HCT116 (cell line): ENCODE results near the gene ARHGAP28.

Experiments used
- POLR2A ChIP-seq: IDR thresholded peaks from 2 replicates; pipeline ENCODE4 v1.7.0; 2011; ENCODE audit warnings: borderline replicate concordance; ENCODE audit not compliant: insufficient read depth, insufficient read length; ENCODE audit errors: extremely low read depth
- POLR2AphosphoS5 ChIP-seq: IDR thresholded peaks from 2 replicates; pipeline ENCODE4 v1.6.1; 2011; ENCODE audit warnings: mild to moderate bottlenecking, low read depth, low read length, moderate library complexity
- RAD21 ChIP-seq: IDR thresholded peaks from 2 replicates; pipeline ENCODE4 v1.6.1; 2012; ENCODE audit warnings: low read depth, mild to moderate bottlenecking
- SP1 ChIP-seq: IDR thresholded peaks from 2 replicates; pipeline ENCODE4 v1.6.1; 2012; ENCODE audit warnings: low read depth
- ZNF274 ChIP-seq: fragments of 200-500 bp; sonication (Bioruptor generic); IDR thresholded peaks from 2 replicates; pipeline ENCODE4 v1.6.1; 2014; ENCODE audit warnings: mild to moderate bottlenecking, low read depth, low read length, inconsistent platforms
- TF ChIP-seq, protein P1 (sequence below), 3 experiments: fragments of 200-600 bp in 1 of 3; sonication (generic) in 1 of 3; IDR thresholded peaks in 2 of 3; conservative IDR thresholded peaks in 1 of 3; 2 replicates each; pipeline ENCODE4 v1.5.1; 2012 to 2017; ENCODE audit warnings: low read depth in 2 of 3, low read length in 2 of 3, antibody characterized with exemption in 1 of 3, borderline replicate concordance in 1 of 3, control low read depth in 1 of 3, mild to moderate bottlenecking in 1 of 3, mixed read lengths in 1 of 3, mixed run types in 1 of 3, moderate library complexity in 1 of 3; ENCODE audit not compliant: insufficient read depth in 1 of 3
- TF ChIP-seq, protein P2 (sequence below): IDR thresholded peaks from 2 replicates; pipeline ENCODE4 v1.6.1; 2011; ENCODE audit warnings: mild to moderate bottlenecking, low read length, moderate library complexity; ENCODE audit not compliant: insufficient replicate concordance; ENCODE audit errors: extremely low read depth

DNA sequence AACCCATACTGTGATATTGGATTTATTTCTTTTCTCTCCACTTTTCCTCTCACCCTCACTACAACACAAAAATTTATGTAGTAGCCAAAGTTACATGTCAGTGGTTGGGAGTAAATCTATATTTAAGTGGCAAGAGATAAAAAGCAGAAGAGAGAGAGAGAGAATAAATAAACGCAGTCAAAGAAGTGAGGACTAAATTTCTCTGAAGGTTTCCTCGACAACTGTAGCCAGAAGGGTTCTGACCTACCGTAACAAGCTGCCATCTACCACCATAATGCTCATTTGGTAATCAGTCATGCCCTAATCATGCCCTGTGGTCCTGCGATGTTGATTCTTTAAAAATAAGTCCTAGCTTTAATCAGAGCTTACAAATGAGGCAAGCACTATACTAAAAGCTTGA lies 9.1 kb downstream of the ARHGAP28 start:
- TF ChIP-seq POLR2AphosphoS5 (no peak), RAD21 (no peak), ZNF274 (no peak), SP1 (no peak), POLR2A (no peak)
- TF ChIP-seq, protein P1, sequence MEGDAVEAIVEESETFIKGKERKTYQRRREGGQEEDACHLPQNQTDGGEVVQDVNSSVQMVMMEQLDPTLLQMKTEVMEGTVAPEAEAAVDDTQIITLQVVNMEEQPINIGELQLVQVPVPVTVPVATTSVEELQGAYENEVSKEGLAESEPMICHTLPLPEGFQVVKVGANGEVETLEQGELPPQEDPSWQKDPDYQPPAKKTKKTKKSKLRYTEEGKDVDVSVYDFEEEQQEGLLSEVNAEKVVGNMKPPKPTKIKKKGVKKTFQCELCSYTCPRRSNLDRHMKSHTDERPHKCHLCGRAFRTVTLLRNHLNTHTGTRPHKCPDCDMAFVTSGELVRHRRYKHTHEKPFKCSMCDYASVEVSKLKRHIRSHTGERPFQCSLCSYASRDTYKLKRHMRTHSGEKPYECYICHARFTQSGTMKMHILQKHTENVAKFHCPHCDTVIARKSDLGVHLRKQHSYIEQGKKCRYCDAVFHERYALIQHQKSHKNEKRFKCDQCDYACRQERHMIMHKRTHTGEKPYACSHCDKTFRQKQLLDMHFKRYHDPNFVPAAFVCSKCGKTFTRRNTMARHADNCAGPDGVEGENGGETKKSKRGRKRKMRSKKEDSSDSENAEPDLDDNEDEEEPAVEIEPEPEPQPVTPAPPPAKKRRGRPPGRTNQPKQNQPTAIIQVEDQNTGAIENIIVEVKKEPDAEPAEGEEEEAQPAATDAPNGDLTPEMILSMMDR (IDR thresholded peaks at IDR 0.05 in 2 of 3, conservative IDR thresholded peaks at IDR 0.05 in 1 of 3; ENCODE audit: borderline replicate concordance in 1 of 3, insufficient read depth in 1 of 3, low read depth in 2 of 3, low read length in 2 of 3), result no peak
- TF ChIP-seq, protein P2, sequence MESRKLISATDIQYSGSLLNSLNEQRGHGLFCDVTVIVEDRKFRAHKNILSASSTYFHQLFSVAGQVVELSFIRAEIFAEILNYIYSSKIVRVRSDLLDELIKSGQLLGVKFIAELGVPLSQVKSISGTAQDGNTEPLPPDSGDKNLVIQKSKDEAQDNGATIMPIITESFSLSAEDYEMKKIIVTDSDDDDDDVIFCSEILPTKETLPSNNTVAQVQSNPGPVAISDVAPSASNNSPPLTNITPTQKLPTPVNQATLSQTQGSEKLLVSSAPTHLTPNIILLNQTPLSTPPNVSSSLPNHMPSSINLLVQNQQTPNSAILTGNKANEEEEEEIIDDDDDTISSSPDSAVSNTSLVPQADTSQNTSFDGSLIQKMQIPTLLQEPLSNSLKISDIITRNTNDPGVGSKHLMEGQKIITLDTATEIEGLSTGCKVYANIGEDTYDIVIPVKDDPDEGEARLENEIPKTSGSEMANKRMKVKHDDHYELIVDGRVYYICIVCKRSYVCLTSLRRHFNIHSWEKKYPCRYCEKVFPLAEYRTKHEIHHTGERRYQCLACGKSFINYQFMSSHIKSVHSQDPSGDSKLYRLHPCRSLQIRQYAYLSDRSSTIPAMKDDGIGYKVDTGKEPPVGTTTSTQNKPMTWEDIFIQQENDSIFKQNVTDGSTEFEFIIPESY, result no peak
